A549 (cell line): ENCODE results near the gene OLIG1. TPM values are rescaled to one million over a fixed set of nuclear protein-coding genes. Genes with fewer than 3 reads are reported as not detected.
A peak's percentile ranks its signal among the peaks of the same experiment; 100 is the strongest.

Source experiments
- ATAC-seq, 2 experiments: fragments of 200-7000 bp in 1 of 2; fragments of >200 bp in 1 of 2; cut with Nextera tagmentation in 1 of 2; cut with Tn5 transposase in 1 of 2; 3 replicates each; pipeline versions ENCODE4 v1.8.0 to v1.9.1; 2018 to 2020; ENCODE audit warnings: mild to moderate bottlenecking in 1 of 2, moderate library complexity in 1 of 2
- CTCF ChIA-PET: fragments of 300-600 bp; sonication (Branson Sonifier 250); formaldehyde crosslinking; extraction: SDS; loops from one replicate; lab custom pipeline; 2021; ENCODE audit warnings: antibody characterized with exemption, inconsistent platforms; lab: Yijun Ruan, JAX
- POLR2A ChIA-PET: fragments of 350-600 bp; formaldehyde crosslinking; extraction: SDS; loops from one replicate; lab custom pipeline; 2021; ENCODE audit warnings: antibody characterized with exemption, inconsistent platforms; lab: Yijun Ruan, JAX
- DNase-seq, 2 experiments: peaks; one replicate each; pipeline versions ENCODE4 v3.0.0 to v3.0.0-alpha.2; 2011 to 2016; ENCODE audit warnings: low read depth in 1 of 2, low spot score in 1 of 2
- FAIRE-seq: peaks from 2 replicates; lab custom pipeline; 2011; peaks lifted over from hg19 to GRCh38; lab: Jason Lieb, UNC
- H3K27ac ChIP-seq, 2 experiments: fragments of >200 bp; sonication (Bioruptor Twin); formaldehyde crosslinking; 3 replicates each; pipeline ENCODE4 v1.5.1; 2016 to 2017
- H3K4me1 ChIP-seq: fragments of >200 bp; sonication (Bioruptor Twin); formaldehyde crosslinking; 3 replicates; pipeline ENCODE4 v1.6.1; 2016
- H3K4me2 ChIP-seq: fragments of >200 bp; sonication (Bioruptor Twin); formaldehyde crosslinking; 3 replicates; pipeline ENCODE4 v1.6.1; 2016
- H3K4me3 ChIP-seq: fragments of >200 bp; sonication (Bioruptor Twin); formaldehyde crosslinking; 3 replicates; pipeline ENCODE4 v1.5.1; 2016
- H3K9me3 ChIP-seq: fragments of >200 bp; sonication (Bioruptor Twin); formaldehyde crosslinking; 3 replicates; pipeline ENCODE4 v1.6.1; 2016
- ATOH8 ChIP-seq: fragments of 250-450 bp; sonication (Bioruptor Pico); IDR thresholded peaks from 2 replicates; pipeline ENCODE4 v1.5.0; 2020; ENCODE audit warnings: low read depth, mild to moderate bottlenecking, moderate library complexity
- BCL3 ChIP-seq: fragments of >200 bp; sonication (Bioruptor Twin); formaldehyde crosslinking; IDR thresholded peaks from 3 replicates; pipeline ENCODE4 v1.6.1; 2016
- CBX2 ChIP-seq: fragments of 200-600 bp; sonication (generic); IDR thresholded peaks from 2 replicates; pipeline ENCODE4 v1.6.1; 2016; ENCODE audit warnings: low read depth, mild to moderate bottlenecking, borderline replicate concordance
- CHD2 ChIP-seq: fragments of 150-350 bp; IDR thresholded peaks from 2 replicates; pipeline ENCODE4 v1.6.1; 2014; ENCODE audit warnings: low read length; ENCODE audit not compliant: partially characterized antibody
- CHD4 ChIP-seq: fragments of 200-600 bp; sonication (generic); IDR thresholded peaks from 2 replicates; pipeline ENCODE4 v1.6.1; 2016; ENCODE audit warnings: antibody characterized with exemption, mild to moderate bottlenecking, borderline replicate concordance
- ESRRA ChIP-seq: fragments of 150-350 bp; IDR thresholded peaks from 2 replicates; pipeline ENCODE4 v1.6.1; 2014; ENCODE audit warnings: mild to moderate bottlenecking, low read length, borderline replicate concordance
- FOSB ChIP-seq: fragments of 250-450 bp; sonication (Bioruptor Pico); IDR thresholded peaks from 2 replicates; pipeline ENCODE4 v1.5.0; 2020; ENCODE audit warnings: mild to moderate bottlenecking, moderate library complexity
- GATA3 ChIP-seq: IDR thresholded peaks from 2 replicates; pipeline ENCODE4 v1.6.1; 2012; ENCODE audit warnings: borderline replicate concordance
- HES2 ChIP-seq: fragments of >200 bp; sonication (Bioruptor Twin); formaldehyde crosslinking; IDR thresholded peaks from 2 replicates; pipeline ENCODE4 v1.6.1; 2016
- HEYL ChIP-seq: fragments of 250-450 bp; sonication (Bioruptor Pico); IDR thresholded peaks from 2 replicates; pipeline ENCODE4 v1.8.0; 2021; ENCODE audit warnings: mild to moderate bottlenecking, moderate library complexity
- HMGXB4 ChIP-seq: fragments of 250-450 bp; sonication (Bioruptor Pico); IDR thresholded peaks from 2 replicates; pipeline ENCODE4 v1.5.0; 2021; ENCODE audit warnings: mild to moderate bottlenecking, moderate library complexity, borderline replicate concordance
- HOXB5 ChIP-seq: fragments of 250-450 bp; sonication (Bioruptor Pico); IDR thresholded peaks from 2 replicates; pipeline ENCODE4 v1.5.0; 2020; ENCODE audit warnings: mild to moderate bottlenecking, moderate library complexity
- JUNB ChIP-seq: fragments of >200 bp; sonication (Bioruptor Twin); formaldehyde crosslinking; IDR thresholded peaks from 2 replicates; pipeline ENCODE4 v1.6.1; 2016
- KDM1A ChIP-seq: fragments of 200-600 bp; sonication (generic); IDR thresholded peaks from 2 replicates; pipeline ENCODE4 v1.6.1; 2016; ENCODE audit warnings: low read depth, mild to moderate bottlenecking
- MAZ ChIP-seq: fragments of 150-350 bp; IDR thresholded peaks from 2 replicates; pipeline ENCODE4 v1.6.1; 2014; ENCODE audit warnings: antibody characterized with exemption, low read depth, low read length, borderline replicate concordance
- NPAS2 ChIP-seq: fragments of 250-450 bp; sonication (Bioruptor Pico); IDR thresholded peaks from 2 replicates; pipeline ENCODE4 v1.8.0; 2022; ENCODE audit warnings: mild to moderate bottlenecking, moderate library complexity, borderline replicate concordance
- NR3C1 ChIP-seq: fragments of >200 bp; sonication (Bioruptor Twin); formaldehyde crosslinking; IDR thresholded peaks from 3 replicates; pipeline ENCODE4 v1.6.1; 2017
- POLR2AphosphoS2 ChIP-seq: conservative IDR thresholded peaks from 2 replicates; pipeline ENCODE4 v1.6.1; 2012; ENCODE audit warnings: low read length, improper control_type of control experiment, inconsistent platforms
- RAD21 ChIP-seq, 2 experiments: fragments of >200 bp in 1 of 2; sonication (Bioruptor Twin) in 1 of 2; formaldehyde crosslinking in 1 of 2; IDR thresholded peaks in 1 of 2; conservative IDR thresholded peaks in 1 of 2; 2 replicates in 1 of 2; 3 replicates in 1 of 2; pipeline ENCODE4 v1.6.1; 2012 to 2018; ENCODE audit warnings: inconsistent platforms in 1 of 2
- RFX5 ChIP-seq: fragments of 450-650 bp; IDR thresholded peaks from 2 replicates; pipeline ENCODE4 v1.7.1; 2014; ENCODE audit warnings: antibody characterized with exemption, mild to moderate bottlenecking, moderate library complexity
- RNF2 ChIP-seq: fragments of 200-600 bp; sonication (generic); IDR thresholded peaks from 2 replicates; pipeline ENCODE4 v1.6.1; 2016; ENCODE audit warnings: low read depth, mild to moderate bottlenecking, antibody characterized with exemption, moderate library complexity, borderline replicate concordance
- SMC3 ChIP-seq: fragments of >200 bp; sonication (Bioruptor Twin); formaldehyde crosslinking; IDR thresholded peaks from 3 replicates; pipeline ENCODE4 v1.6.1; 2018; ENCODE audit warnings: inconsistent platforms
- TP53 ChIP-seq: fragments of 250-450 bp; sonication (Bioruptor Pico); IDR thresholded peaks from 2 replicates; pipeline ENCODE4 v1.5.0; 2021; ENCODE audit warnings: mild to moderate bottlenecking, moderate library complexity
- ZSCAN20 ChIP-seq: fragments of 250-450 bp; sonication (Bioruptor Pico); IDR thresholded peaks from 2 replicates; pipeline ENCODE4 v1.8.0; 2022; ENCODE audit warnings: mild to moderate bottlenecking, moderate library complexity
- WGBS: methylation state at CpG from one replicate; pipeline ENCODE4 v1.1.6; 2017; ENCODE audit errors: missing lambda C conversion rate; 5-methylcytosine and 5-hydroxymethylcytosine counted together
- polyA plus RNA-seq, 4 experiments: library from polyadenylated mRNA; depleted of rRNA in 3 of 4; stranded (reverse); fragments of >200 nt; fragmentation: RNase III in 1 of 4; extraction: RNeasy Plus Mini Kit Qiagen cat#74134 plus additional on column Dnase treatment in 1 of 4; gene quantifications; 2 replicates in 3 of 4; 3 replicates in 1 of 4; pipeline ENCODE4 v1.2.3, GENCODE V29; 2011 to 2017

OLIG1 gene
- polyA plus RNA-seq, 2 of the 4 experiments (the other 2 are of a cell fraction) = not detected

- H3K4me1 ChIP-seq = peaks cover 10% of the 10 kb centered on the region; the same call in 2 of the 3 replicates
- DNase-seq (peak; percentile 8 to 45), ATAC-seq (peak; percentile 47 to 60; a peak in 5 of 6 replicates), FAIRE-seq (no peak)
- peak overlapping the region; percentile 16 for H3K4me2 ChIP-seq
- ChIA-PET CTCF (interaction anchor here (1.5 to 2.5 kb wide), 3 partner anchors 10 to 84 kb away, joined by 3 to 7 read pairs (median 5); no protein-coding TSS in a partner anchor), POLR2A (no interaction called here)
- WGBS = 2% methylated on average over 4 of the region's 4 CpGs
- H3K4me3 ChIP-seq = no peak overlapping the region
- H3K27ac ChIP-seq = no peak overlapping the region
- H3K9me3 ChIP-seq = no peaks in the 10 kb centered on the region
- TF ChIP-seq CHD4 = no peak
- peak; percentile 27; the same call in 1 of the 2 replicates for TF ChIP-seq JUNB
Measured at GRCh38 chr21:33042812-33043211, 27.1 kb upstream of the OLIG1 start.

GRCh38 chr21:33046455-33046854 lies 23.5 kb upstream of the OLIG1 start:
- ChIA-PET CTCF (no interaction called here), POLR2A (no interaction called here)
- FAIRE-seq (no peak), DNase-seq (no peak), ATAC-seq (no peak)
- no peak for TF ChIP-seq NR3C1
- TF ChIP-seq BCL3 = no peak
- TF ChIP-seq HEYL = no peak
- no peak for TF ChIP-seq NPAS2
- TF ChIP-seq RNF2 = no peak
- TF ChIP-seq CBX2 = no peak
- TF ChIP-seq MAZ = no peak
- TF ChIP-seq HES2 = no peak
- no peak for TF ChIP-seq GATA3
- no peak for TF ChIP-seq FOSB (CRISPR knock-in tag)
- TF ChIP-seq POLR2AphosphoS2 = no peak
- TF ChIP-seq ATOH8 (CRISPR knock-in tag) = no peak
- TF ChIP-seq SMC3 = no peak
- TF ChIP-seq HOXB5 = no peak
- no peak for TF ChIP-seq RFX5
- TF ChIP-seq CHD2 = no peak
- TF ChIP-seq TP53 (CRISPR knock-in tag) = no peak
- TF ChIP-seq RAD21 (conservative IDR thresholded peaks at IDR 0.05 in 1 of 2, IDR thresholded peaks at IDR 0.05 in 1 of 2) = no peak
- no peak for TF ChIP-seq ZSCAN20 (CRISPR knock-in tag)
- Histone ChIP-seq H3K27ac (no peak overlapping the region), H3K4me3 (no peak overlapping the region), H3K9me3 (no peaks in the 10 kb centered on the region), H3K4me2 (no peak overlapping the region), H3K4me1 (peaks cover 10% of the 10 kb centered on the region; the same call in 2 of the 3 replicates)
- WGBS = 27% methylated on average over 8 of the region's 8 CpGs

- FAIRE-seq (no peak), DNase-seq (no peak), ATAC-seq (no peak)
- POLR2A ChIA-PET = no interaction called here
- H3K4me1 ChIP-seq = peaks cover 9% of the 10 kb centered on the region; the same call in 2 of the 3 replicates
- no peaks in the 10 kb centered on the region for H3K9me3 ChIP-seq
- H3K4me2 ChIP-seq = no peak overlapping the region
- no peak overlapping the region for H3K27ac ChIP-seq
- no peak for TF ChIP-seq HMGXB4
- TF ChIP-seq ESRRA = no peak
- TF ChIP-seq CHD4 = no peak
- TF ChIP-seq KDM1A = no peak
- CTCF ChIA-PET = no interaction called here
- H3K4me3 ChIP-seq = no peak overlapping the region
- whole genome bisulfite sequencing = 30% methylated on average over 5 of the region's 5 CpGs
Measured at GRCh38 chr21:33047231-33047630, 22.7 kb upstream of the OLIG1 start.
